Esophagus muscularis mucosa (tissue), 4 donors: Measurements from ENCODE around the gene TASOR2. TPM values are rescaled to one million over a fixed set of nuclear protein-coding genes. Genes with fewer than 3 reads are reported as not detected.

ENCODE experiments used
- DNase-seq: peaks from one replicate; pipeline ENCODE4 v3.0.0-alpha.2; 2017; ENCODE audit errors: extremely low spot score
- H3K27ac ChIP-seq, 4 donors: fragments of 200-600 bp; sonication (generic); replicated peaks in 1 of 4; 1 replicate in 3 of 4; 2 replicates in 1 of 4; pipeline ENCODE4 v1.5.1; 2016 to 2019; ENCODE audit warnings: mild to moderate bottlenecking in 1 of 4
- H3K27me3 ChIP-seq, 4 donors: fragments of 200-600 bp; sonication (generic); one replicate each; pipeline versions ENCODE4 v1.5.1 to v1.6.0; 2016 to 2019
- H3K36me3 ChIP-seq, 4 donors: fragments of 200-600 bp; sonication (generic); one replicate each; pipeline ENCODE4 v1.5.1; 2016 to 2019
- H3K4me1 ChIP-seq, 4 donors: fragments of 200-600 bp; sonication (generic); one replicate each; pipeline ENCODE4 v1.5.1; 2016 to 2019
- H3K4me3 ChIP-seq, 4 donors: fragments of 200-600 bp; sonication (generic); 1 replicate in 2 of 4; 2 replicates in 2 of 4; pipeline ENCODE4 v1.5.1; 2016 to 2019; ENCODE audit warnings: mild to moderate bottlenecking in 4 of 4, moderate library complexity in 1 of 4
- H3K9me3 ChIP-seq, 4 donors: fragments of 200-600 bp; sonication (generic); 1 replicate in 3 of 4; 2 replicates in 1 of 4; pipeline ENCODE4 v1.5.1; 2016 to 2019
- EP300 ChIP-seq: sonication (generic); formaldehyde crosslinking; IDR thresholded peaks from one replicate; pipeline ENCODE4 v1.6.1; 2017; ENCODE audit warnings: antibody characterized with exemption
- POLR2A ChIP-seq: fragments of 450-650 bp; IDR thresholded peaks from one replicate; pipeline ENCODE4 v1.6.1; 2017; ENCODE audit warnings: antibody characterized with exemption, moderate library complexity, mild to moderate bottlenecking, low read depth
- POLR2AphosphoS5 ChIP-seq, 2 donors: sonication (generic); formaldehyde crosslinking; IDR thresholded peaks; one replicate each; pipeline ENCODE4 v1.6.1; 2017; ENCODE audit warnings: antibody characterized with exemption in 2 of 2
- WGBS: methylation state at CpG from one replicate; pipeline ENCODE4 v1.1.5; 2018; 5-methylcytosine and 5-hydroxymethylcytosine counted together
- intact Hi-C: fragments of 100-400 bp; cut with DNase I; formaldehyde crosslinking; loops from one replicate; pipeline ENCODE4 v1.15.1; 2023
- total RNA-seq, 4 donors: library from RNA; depleted of rRNA; stranded (reverse); fragments of >200 nt; gene quantifications; one replicate each; pipeline versions ENCODE4 v1.1.0 to v1.2.1, GENCODE V29; 2016
- TF ChIP-seq, protein P1 (sequence below), 3 experiments: fragments of 200-600 bp in 2 of 3; fragments of 450-650 bp in 1 of 3; sonication (generic) in 2 of 3; IDR thresholded peaks; one replicate each; pipeline ENCODE4 v1.5.1; 2017 to 2019; ENCODE audit warnings: antibody characterized with exemption in 3 of 3, mild to moderate bottlenecking in 2 of 3, moderate library complexity in 1 of 3

The TASOR2 gene
- total RNA-seq, 4 donors from 2014 or later: 56.9 to 66.3 (median 63.9) TPM

DNA sequence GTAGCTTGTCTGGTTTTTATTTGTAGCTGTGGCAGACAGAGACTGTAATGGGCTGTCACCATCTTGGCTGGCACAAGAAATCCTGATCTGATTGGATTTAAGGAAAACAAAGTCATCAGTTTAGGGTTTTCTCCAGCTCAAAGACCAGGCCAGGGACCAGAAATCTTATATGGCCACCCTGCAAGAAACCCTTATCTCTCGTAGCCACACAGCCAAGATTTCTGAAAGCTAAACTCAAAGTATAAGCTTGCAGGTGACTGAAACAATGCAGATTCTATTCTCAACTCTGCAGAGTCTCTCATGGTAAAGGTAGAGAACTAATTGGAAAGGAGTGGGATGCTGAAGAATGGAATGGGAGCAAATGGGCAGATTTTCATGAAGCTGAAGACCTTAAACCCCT is 15.0 kb upstream of the TASOR2 start:
- no peak overlapping the region for H3K27ac ChIP-seq
- intact Hi-C loops: no loop called here
- H3K27me3 ChIP-seq: no peaks in the 10 kb centered on the region
- no peak overlapping the region for H3K4me3 ChIP-seq
- H3K4me1 ChIP-seq: peaks cover 5 to 22% (median 22%) of the 10 kb centered on the region in 4 donors
- 100% methylated on average over 1 of the region's 1 CpG for WGBS
- no peaks in the 10 kb centered on the region for H3K36me3 ChIP-seq
- DNase-seq: no peak
- H3K9me3 ChIP-seq: peaks cover 0 to 4% (median 0%) of the 10 kb centered on the region in 4 donors
- TF ChIP-seq POLR2AphosphoS5 (IDR thresholded peaks at IDR 0.05): no peak
- TF ChIP-seq EP300: no peak
- TF ChIP-seq, protein P1, sequence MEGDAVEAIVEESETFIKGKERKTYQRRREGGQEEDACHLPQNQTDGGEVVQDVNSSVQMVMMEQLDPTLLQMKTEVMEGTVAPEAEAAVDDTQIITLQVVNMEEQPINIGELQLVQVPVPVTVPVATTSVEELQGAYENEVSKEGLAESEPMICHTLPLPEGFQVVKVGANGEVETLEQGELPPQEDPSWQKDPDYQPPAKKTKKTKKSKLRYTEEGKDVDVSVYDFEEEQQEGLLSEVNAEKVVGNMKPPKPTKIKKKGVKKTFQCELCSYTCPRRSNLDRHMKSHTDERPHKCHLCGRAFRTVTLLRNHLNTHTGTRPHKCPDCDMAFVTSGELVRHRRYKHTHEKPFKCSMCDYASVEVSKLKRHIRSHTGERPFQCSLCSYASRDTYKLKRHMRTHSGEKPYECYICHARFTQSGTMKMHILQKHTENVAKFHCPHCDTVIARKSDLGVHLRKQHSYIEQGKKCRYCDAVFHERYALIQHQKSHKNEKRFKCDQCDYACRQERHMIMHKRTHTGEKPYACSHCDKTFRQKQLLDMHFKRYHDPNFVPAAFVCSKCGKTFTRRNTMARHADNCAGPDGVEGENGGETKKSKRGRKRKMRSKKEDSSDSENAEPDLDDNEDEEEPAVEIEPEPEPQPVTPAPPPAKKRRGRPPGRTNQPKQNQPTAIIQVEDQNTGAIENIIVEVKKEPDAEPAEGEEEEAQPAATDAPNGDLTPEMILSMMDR (IDR thresholded peaks at IDR 0.05): no peak
- TF ChIP-seq POLR2A: no peak

DNA sequence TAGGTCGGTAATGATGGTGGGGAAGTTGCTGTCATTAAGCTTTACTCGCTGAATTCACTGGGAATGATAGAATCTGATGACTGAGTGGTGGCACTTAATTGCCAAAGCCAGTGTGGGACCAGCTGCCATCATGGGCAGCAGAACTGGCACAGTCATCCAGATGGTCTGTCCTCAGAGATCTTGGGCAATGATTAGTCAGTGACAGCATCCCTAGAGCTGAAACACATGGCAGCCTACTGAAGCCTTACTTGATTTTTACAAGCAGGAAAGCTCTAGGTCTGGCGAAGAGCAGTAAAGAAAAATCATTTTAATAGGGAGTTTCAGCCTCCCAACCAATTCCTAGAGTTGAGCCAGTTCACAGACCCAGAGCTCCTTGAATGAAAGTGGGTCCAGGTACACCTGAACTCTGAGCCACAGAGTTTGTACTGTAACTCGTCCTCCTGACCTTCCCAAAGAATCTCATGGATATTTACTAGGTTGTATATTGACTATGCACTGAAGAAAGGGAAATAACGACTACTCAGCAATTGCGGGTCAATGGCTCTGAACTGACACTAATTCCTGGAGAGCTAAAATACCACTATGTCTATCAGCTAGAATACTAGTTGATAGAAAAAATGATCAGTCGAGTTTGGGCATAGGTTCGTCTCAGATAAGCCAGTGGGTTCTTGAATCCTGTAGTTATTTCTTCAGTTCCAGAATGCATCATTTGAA is 13.8 kb upstream of the TASOR2 start:
- H3K9me3 ChIP-seq: peaks cover 0 to 4% (median 0%) of the 10 kb centered on the region in 4 donors
- peak; percentile 64 for DNase-seq
- H3K27ac ChIP-seq: no peak overlapping the region
- no peaks in the 10 kb centered on the region for H3K36me3 ChIP-seq
- H3K4me1 ChIP-seq: peaks cover 5 to 12% (median 10%) of the 10 kb centered on the region in 4 donors
- no peak overlapping the region for H3K4me3 ChIP-seq
- TF ChIP-seq EP300: no peak
- TF ChIP-seq POLR2A: no peak
- TF ChIP-seq POLR2AphosphoS5 (IDR thresholded peaks at IDR 0.05): no peak
- TF ChIP-seq, protein P1 (IDR thresholded peaks at IDR 0.05): no peak
- intact Hi-C loops: no loop called here
- WGBS: 77% methylated on average over 8 of the region's 8 CpGs
- no peaks in the 10 kb centered on the region for H3K27me3 ChIP-seq

DNA sequence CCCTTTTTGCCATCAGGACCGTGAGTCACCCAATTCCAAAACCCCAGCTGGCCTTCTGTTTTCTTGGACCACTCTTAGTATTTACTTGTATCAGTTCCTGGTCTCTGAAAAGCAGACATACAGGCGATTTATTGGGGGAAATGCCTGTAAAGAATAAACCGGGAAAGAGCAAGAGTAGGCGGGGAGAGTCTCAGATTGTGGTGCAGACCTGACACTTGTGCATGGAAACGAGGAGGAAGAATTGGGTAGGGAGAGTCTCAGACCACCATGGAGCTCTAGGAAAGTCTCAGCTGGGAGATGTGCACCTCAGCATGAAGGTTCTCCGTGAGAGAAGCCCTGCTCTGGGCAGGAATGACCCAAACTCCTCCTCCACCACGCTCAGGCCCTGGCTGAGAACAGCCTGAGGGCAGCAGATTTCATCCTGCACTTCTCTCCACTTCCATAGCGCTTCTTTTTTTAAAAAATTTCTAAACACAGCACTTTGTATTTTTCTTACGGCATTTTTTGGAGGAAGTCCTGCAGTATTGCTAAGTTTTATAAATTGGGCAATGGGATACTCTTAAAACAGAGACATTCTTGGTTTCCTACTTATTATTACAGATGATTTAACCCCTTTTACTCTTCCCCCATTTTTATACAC is 6.1 kb upstream of the TASOR2 start:
- H3K4me1 ChIP-seq: no peaks in the 10 kb centered on the region
- intact Hi-C loops: no loop called here
- 68% methylated on average over 9 of the region's 9 CpGs for WGBS
- H3K27ac ChIP-seq: no peak overlapping the region
- no peak for TF ChIP-seq POLR2A
- no peak for TF ChIP-seq POLR2AphosphoS5 (IDR thresholded peaks at IDR 0.05)
- TF ChIP-seq, protein P1 (IDR thresholded peaks at IDR 0.05): no peak
- TF ChIP-seq EP300: no peak
- peaks cover 0 to 4% (median 0%) of the 10 kb centered on the region in 4 donors for H3K27me3 ChIP-seq
- no peak for DNase-seq
- no peaks in the 10 kb centered on the region for H3K36me3 ChIP-seq
- no peak overlapping the region for H3K4me3 ChIP-seq
- H3K9me3 ChIP-seq: no peaks in the 10 kb centered on the region

DNA sequence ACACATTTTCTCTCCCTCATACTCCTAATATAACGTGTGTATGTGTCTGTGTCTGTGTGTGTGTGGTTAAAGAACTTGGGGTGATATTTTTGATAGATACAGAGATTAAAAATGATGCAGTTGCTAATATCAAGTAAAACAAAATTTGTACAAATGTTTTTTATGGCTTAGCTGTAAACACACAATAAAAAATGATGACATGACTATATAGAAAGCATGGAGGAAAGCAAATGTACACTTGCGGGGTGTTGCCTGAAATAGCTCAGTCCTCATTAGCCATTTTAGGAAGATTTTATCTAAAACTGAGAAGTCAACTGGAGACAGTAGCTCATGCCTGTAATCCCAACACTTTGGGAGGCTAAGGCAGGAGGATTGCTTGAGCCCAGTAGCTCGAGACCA is 5.6 kb upstream of the TASOR2 start:
- TF ChIP-seq POLR2AphosphoS5 (IDR thresholded peaks at IDR 0.05) (no peak), POLR2A (no peak), EP300 (no peak)
- TF ChIP-seq, protein P1 (IDR thresholded peaks at IDR 0.05): no peak
- Histone ChIP-seq H3K4me3 (no peak overlapping the region), H3K36me3 (no peaks in the 10 kb centered on the region), H3K9me3 (no peaks in the 10 kb centered on the region), H3K27ac (no peak overlapping the region), H3K27me3 (peaks cover 0 to 4% (median 0%) of the 10 kb centered on the region in 4 donors), H3K4me1 (peaks cover 0 to 3% (median 2%) of the 10 kb centered on the region in 4 donors)
- intact Hi-C loops: no loop called here
- 81% methylated on average over 3 of the region's 3 CpGs for WGBS
- no peak for DNase-seq
